Measurements from ENCODE around the gene TRAPPC12. TPM values are rescaled to one million over a fixed set of nuclear protein-coding genes. Genes with fewer than 3 reads are reported as not detected.

The TRAPPC12 gene
- total and polyA plus RNA-seq, 8 donors: 83.0 to 119 (median 100.0) TPM

- H3K27me3 ChIP-seq: no peaks in the 10 kb centered on the region
- no peak for DNase-seq
Observed at GRCh38 chr2:3420076-3420768, 40.7 kb downstream of the TRAPPC12 start.

GRCh38 chr2:3420769-3421397 lies 41.4 kb downstream of the TRAPPC12 start:
- no peak for ATAC-seq
- intact Hi-C loops (cut with DNase I): loop anchor here in 1 of 2 donors (10.0 kb wide), 1 partner anchor 224 kb away; no protein-coding TSS in a partner anchor

More at GRCh38 chr2:3420076-3420768, 40.7 kb downstream of the TRAPPC12 start:
- no peak overlapping the region for H3K27ac ChIP-seq
- TF ChIP-seq CTCF (IDR thresholded peaks at IDR 0.05): no peak
- H3K36me3 ChIP-seq: peaks cover 0 to 60% of the 10 kb centered on the region in 2 donors
- H3K4me3 ChIP-seq: no peak overlapping the region
- no peak for ATAC-seq
- no peaks in the 10 kb centered on the region for H3K9me3 ChIP-seq
- no peaks in the 10 kb centered on the region for H3K4me1 ChIP-seq
- intact Hi-C loops (cut with DNase I): loop anchor here in 1 of 2 donors (10.0 kb wide), 1 partner anchor 225 kb away; no protein-coding TSS in a partner anchor

GRCh38 chr2:3421580-3421979 lies 42.1 kb downstream of the TRAPPC12 start:
- Histone ChIP-seq H3K27ac (no peak overlapping the region), H3K27me3 (no peaks in the 10 kb centered on the region), H3K4me3 (no peak overlapping the region), H3K36me3 (peaks cover 0 to 71% of the 10 kb centered on the region in 2 donors), H3K9me3 (no peaks in the 10 kb centered on the region), H3K4me1 (no peaks in the 10 kb centered on the region)
- TF ChIP-seq CTCF (IDR thresholded peaks at IDR 0.05): no peak
- DNase-seq (no peak), ATAC-seq (no peak)
- intact Hi-C loops (cut with DNase I): loop anchor here in 1 of 2 donors (10.0 kb wide), 1 partner anchor 223 kb away; no protein-coding TSS in a partner anchor

More at GRCh38 chr2:3420769-3421397, 41.4 kb downstream of the TRAPPC12 start:
- Histone ChIP-seq H3K27ac (no peak overlapping the region), H3K4me1 (no peaks in the 10 kb centered on the region), H3K9me3 (no peaks in the 10 kb centered on the region), H3K4me3 (no peak overlapping the region), H3K27me3 (no peaks in the 10 kb centered on the region), H3K36me3 (peaks cover 0 to 64% of the 10 kb centered on the region in 2 donors)
- no peak for DNase-seq
- TF ChIP-seq CTCF (IDR thresholded peaks at IDR 0.05): no peak

GRCh38 chr2:3422161-3422779 lies 42.8 kb downstream of the TRAPPC12 start:
- Histone ChIP-seq H3K4me1 (no peaks in the 10 kb centered on the region), H3K27me3 (no peaks in the 10 kb centered on the region), H3K27ac (no peak overlapping the region), H3K9me3 (no peaks in the 10 kb centered on the region), H3K4me3 (no peak overlapping the region), H3K36me3 (peaks cover 0 to 73% of the 10 kb centered on the region in 2 donors)
- ATAC-seq (no peak), DNase-seq (no peak)
- TF ChIP-seq CTCF (IDR thresholded peaks at IDR 0.05): no peak
- intact Hi-C loops (cut with DNase I): loop anchor here in 1 of 2 donors (10.0 kb wide), 1 partner anchor 223 kb away; no protein-coding TSS in a partner anchor

All from left lung (tissue), 10 donors.